ENCODE results near the gene PLVAP.
A peak's percentile ranks its signal among the peaks of the same experiment; 100 is the strongest.

PLVAP gene

DNA sequence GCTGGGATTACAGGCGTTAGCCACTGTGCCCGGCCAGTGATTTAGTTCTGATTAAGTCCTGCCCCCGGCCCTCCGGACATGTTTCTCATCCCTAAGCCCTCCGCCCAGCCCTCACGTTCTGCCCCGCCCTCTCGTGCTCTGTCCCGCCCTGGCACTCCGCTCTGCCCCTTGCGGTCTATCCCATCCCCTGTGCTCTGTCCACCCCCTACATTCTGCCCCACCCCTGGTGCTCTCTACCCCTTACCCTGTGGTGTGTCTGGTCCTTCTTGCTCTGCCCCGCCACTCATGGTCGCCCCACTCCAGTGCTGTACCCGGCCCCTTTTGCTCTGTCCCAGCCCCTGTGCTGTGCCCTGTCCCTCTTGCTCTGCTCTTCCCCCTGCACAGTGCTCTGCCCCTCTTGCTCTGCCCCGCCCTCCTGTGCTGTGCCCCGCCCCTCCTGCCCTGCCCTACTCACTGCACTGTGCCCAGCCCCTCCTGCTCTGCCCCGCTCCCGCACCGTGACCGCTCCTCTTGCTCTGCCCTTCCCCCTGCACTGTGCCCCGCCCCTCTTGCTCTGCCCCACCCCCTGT is 36.8 kb downstream of the PLVAP start (continued):
- TF ChIP-seq, protein P1, sequence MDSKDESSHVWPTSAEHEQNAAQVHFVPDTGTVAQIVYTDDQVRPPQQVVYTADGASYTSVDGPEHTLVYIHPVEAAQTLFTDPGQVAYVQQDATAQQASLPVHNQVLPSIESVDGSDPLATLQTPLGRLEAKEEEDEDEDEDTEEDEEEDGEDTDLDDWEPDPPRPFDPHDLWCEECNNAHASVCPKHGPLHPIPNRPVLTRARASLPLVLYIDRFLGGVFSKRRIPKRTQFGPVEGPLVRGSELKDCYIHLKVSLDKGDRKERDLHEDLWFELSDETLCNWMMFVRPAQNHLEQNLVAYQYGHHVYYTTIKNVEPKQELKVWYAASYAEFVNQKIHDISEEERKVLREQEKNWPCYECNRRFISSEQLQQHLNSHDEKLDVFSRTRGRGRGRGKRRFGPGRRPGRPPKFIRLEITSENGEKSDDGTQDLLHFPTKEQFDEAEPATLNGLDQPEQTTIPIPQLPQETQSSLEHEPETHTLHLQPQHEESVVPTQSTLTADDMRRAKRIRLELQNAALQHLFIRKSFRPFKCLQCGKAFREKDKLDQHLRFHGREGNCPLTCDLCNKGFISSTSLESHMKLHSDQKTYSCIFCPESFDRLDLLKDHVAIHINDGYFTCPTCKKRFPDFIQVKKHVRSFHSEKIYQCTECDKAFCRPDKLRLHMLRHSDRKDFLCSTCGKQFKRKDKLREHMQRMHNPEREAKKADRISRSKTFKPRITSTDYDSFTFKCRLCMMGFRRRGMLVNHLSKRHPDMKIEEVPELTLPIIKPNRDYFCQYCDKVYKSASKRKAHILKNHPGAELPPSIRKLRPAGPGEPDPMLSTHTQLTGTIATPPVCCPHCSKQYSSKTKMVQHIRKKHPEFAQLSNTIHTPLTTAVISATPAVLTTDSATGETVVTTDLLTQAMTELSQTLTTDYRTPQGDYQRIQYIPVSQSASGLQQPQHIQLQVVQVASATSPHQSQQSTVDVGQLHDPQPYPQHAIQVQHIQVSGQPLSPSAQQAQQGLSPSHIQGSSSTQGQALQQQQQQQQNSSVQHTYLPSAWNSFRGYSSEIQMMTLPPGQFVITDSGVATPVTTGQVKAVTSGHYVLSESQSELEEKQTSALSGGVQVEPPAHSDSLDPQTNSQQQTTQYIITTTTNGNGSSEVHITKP (tag by site-specific recombination; IDR thresholded peaks at IDR 0.05): peak; percentile 36
- TF ChIP-seq ZNF112 (tag by site-specific recombination; IDR thresholded peaks at IDR 0.05): no peak
- no peak for TF ChIP-seq ZSCAN16 (tag by site-specific recombination; IDR thresholded peaks at IDR 0.05)
- no peak for TF ChIP-seq ZNF501 (tag by site-specific recombination; IDR thresholded peaks at IDR 0.05)
- no peak for TF ChIP-seq RBAK (tag by site-specific recombination; IDR thresholded peaks at IDR 0.05)
- no peak for TF ChIP-seq GLI4 (tag by site-specific recombination; IDR thresholded peaks at IDR 0.05)
- TF ChIP-seq ZNF274 (IDR thresholded peaks at IDR 0.05; ENCODE audit: low read length): no peak
- no peak for TF ChIP-seq ZNF274 (tag by site-specific recombination; IDR thresholded peaks at IDR 0.05; ENCODE audit: borderline replicate concordance)
- TF ChIP-seq, protein P2, sequence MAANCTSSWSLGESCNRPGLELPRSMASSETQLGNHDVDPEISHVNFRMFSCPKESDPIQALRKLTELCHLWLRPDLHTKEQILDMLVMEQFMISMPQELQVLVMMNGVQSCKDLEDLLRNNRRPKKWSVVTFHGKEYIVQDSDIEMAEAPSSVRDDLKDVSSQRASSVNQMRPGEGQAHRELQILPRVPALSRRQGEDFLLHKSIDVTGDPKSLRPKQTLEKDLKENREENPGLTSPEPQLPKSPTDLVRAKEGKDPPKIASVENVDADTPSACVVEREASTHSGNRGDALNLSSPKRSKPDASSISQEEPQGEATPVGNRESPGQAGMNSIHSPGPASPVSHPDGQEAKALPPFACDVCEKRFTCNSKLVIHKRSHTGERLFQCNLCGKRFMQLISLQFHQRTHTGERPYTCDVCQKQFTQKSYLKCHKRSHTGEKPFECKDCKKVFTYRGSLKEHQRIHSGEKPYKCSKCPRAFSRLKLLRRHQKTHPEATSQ (tag by site-specific recombination; IDR thresholded peaks at IDR 0.05): no peak
- TF ChIP-seq EGR2 (tag by site-specific recombination; IDR thresholded peaks at IDR 0.05; ENCODE audit: low read depth): no peak
- no peak for TF ChIP-seq ZNF677 (tag by site-specific recombination; IDR thresholded peaks at IDR 0.05)
- TF ChIP-seq REPIN1 (tag by site-specific recombination; IDR thresholded peaks at IDR 0.05; ENCODE audit: low read depth): no peak
- TF ChIP-seq, protein P3, sequence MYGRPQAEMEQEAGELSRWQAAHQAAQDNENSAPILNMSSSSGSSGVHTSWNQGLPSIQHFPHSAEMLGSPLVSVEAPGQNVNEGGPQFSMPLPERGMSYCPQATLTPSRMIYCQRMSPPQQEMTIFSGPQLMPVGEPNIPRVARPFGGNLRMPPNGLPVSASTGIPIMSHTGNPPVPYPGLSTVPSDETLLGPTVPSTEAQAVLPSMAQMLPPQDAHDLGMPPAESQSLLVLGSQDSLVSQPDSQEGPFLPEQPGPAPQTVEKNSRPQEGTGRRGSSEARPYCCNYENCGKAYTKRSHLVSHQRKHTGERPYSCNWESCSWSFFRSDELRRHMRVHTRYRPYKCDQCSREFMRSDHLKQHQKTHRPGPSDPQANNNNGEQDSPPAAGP (tag by site-specific recombination; IDR thresholded peaks at IDR 0.05): peak; percentile 93
- TF ChIP-seq, protein P4, sequence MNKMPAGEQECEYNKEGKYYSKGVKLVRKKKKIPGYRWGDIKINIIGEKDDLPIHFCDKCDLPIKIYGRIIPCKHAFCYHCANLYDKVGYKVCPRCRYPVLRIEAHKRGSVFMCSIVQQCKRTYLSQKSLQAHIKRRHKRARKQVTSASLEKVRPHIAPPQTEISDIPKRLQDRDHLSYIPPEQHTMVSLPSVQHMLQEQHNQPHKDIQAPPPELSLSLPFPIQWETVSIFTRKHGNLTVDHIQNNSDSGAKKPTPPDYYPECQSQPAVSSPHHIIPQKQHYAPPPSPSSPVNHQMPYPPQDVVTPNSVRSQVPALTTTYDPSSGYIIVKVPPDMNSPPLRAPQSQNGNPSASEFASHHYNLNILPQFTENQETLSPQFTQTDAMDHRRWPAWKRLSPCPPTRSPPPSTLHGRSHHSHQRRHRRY (tag by site-specific recombination; IDR thresholded peaks at IDR 0.05): no peak
- TF ChIP-seq, protein P5, sequence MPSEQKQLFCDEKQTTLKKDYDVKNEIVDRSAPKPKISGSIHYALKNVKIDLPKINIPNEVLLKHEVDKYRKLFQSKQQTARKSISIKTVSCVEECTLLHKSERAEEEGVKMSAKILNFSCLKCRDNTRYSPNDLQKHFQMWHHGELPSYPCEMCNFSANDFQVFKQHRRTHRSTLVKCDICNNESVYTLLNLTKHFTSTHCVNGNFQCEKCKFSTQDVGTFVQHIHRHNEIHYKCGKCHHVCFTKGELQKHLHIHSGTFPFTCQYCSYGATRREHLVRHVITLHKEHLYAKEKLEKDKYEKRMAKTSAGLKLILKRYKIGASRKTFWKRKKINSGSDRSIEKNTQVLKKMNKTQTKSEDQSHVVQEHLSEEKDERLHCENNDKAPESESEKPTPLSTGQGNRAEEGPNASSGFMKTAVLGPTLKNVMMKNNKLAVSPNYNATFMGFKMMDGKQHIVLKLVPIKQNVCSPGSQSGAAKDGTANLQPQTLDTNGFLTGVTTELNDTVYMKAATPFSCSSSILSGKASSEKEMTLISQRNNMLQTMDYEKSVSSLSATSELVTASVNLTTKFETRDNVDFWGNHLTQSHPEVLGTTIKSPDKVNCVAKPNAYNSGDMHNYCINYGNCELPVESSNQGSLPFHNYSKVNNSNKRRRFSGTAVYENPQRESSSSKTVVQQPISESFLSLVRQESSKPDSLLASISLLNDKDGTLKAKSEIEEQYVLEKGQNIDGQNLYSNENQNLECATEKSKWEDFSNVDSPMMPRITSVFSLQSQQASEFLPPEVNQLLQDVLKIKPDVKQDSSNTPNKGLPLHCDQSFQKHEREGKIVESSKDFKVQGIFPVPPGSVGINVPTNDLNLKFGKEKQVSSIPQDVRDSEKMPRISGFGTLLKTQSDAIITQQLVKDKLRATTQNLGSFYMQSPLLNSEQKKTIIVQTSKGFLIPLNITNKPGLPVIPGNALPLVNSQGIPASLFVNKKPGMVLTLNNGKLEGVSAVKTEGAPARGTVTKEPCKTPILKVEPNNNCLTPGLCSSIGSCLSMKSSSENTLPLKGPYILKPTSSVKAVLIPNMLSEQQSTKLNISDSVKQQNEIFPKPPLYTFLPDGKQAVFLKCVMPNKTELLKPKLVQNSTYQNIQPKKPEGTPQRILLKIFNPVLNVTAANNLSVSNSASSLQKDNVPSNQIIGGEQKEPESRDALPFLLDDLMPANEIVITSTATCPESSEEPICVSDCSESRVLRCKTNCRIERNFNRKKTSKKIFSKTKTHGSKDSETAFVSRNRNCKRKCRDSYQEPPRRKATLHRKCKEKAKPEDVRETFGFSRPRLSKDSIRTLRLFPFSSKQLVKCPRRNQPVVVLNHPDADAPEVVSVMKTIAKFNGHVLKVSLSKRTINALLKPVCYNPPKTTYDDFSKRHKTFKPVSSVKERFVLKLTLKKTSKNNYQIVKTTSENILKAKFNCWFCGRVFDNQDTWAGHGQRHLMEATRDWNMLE (tag by site-specific recombination; conservative IDR thresholded peaks at IDR 0.05; ENCODE audit: low read depth): no peak
- TF ChIP-seq ZNF777 (tag by site-specific recombination; IDR thresholded peaks at IDR 0.05; ENCODE audit: borderline replicate concordance): no peak
- TF ChIP-seq, protein P6, sequence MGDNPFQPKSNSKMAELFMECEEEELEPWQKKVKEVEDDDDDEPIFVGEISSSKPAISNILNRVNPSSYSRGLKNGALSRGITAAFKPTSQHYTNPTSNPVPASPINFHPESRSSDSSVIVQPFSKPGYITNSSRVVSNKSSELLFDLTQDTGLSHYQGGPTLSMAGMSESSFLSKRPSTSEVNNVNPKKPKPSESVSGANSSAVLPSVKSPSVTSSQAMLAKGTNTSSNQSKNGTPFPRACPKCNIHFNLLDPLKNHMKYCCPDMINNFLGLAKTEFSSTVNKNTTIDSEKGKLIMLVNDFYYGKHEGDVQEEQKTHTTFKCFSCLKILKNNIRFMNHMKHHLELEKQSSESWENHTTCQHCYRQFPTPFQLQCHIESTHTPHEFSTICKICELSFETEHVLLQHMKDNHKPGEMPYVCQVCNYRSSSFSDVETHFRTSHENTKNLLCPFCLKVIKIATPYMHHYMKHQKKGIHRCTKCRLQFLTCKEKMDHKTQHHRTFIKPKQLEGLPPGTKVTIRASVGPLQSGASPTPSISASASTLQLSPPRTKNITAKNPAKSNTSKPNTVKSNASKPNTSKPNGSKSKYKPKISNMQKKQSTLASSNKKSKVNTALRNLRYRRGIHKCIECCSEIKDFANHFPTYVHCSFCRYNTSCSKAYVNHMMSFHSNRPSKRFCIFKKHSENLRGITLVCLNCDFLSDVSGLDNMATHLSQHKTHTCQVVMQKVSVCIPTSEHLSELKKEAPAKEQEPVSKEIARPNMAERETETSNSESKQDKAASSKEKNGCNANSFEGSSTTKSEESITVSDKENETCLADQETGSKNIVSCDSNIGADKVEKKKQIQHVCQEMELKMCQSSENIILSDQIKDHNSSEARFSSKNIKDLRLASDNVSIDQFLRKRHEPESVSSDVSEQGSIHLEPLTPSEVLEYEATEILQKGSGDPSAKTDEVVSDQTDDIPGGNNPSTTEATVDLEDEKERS (tag by site-specific recombination; IDR thresholded peaks at IDR 0.05): no peak
- TF ChIP-seq, protein P7, sequence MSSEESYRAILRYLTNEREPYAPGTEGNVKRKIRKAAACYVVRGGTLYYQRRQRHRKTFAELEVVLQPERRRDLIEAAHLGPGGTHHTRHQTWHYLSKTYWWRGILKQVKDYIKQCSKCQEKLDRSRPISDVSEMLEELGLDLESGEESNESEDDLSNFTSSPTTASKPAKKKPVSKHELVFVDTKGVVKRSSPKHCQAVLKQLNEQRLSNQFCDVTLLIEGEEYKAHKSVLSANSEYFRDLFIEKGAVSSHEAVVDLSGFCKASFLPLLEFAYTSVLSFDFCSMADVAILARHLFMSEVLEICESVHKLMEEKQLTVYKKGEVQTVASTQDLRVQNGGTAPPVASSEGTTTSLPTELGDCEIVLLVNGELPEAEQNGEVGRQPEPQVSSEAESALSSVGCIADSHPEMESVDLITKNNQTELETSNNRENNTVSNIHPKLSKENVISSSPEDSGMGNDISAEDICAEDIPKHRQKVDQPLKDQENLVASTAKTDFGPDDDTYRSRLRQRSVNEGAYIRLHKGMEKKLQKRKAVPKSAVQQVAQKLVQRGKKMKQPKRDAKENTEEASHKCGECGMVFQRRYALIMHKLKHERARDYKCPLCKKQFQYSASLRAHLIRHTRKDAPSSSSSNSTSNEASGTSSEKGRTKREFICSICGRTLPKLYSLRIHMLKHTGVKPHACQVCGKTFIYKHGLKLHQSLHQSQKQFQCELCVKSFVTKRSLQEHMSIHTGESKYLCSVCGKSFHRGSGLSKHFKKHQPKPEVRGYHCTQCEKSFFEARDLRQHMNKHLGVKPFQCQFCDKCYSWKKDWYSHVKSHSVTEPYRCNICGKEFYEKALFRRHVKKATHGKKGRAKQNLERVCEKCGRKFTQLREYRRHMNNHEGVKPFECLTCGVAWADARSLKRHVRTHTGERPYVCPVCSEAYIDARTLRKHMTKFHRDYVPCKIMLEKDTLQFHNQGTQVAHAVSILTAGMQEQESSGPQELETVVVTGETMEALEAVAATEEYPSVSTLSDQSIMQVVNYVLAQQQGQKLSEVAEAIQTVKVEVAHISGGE (tag by site-specific recombination; conservative IDR thresholded peaks at IDR 0.05; ENCODE audit: low read depth): no peak
- TF ChIP-seq ZNF426 (tag by site-specific recombination; IDR thresholded peaks at IDR 0.05): no peak
- TF ChIP-seq ZXDB (tag by site-specific recombination; IDR thresholded peaks at IDR 0.05): no peak

Measured in HEK293 (cell line).